Kidney (tissue), 14 donors: ENCODE results near the gene VSIG2. TPM values are rescaled to one million over a fixed set of nuclear protein-coding genes. Genes with fewer than 3 reads are reported as not detected.

Experiments used
- DNase-seq, 5 donors: peaks; one replicate each; pipeline ENCODE4 v3.0.0-alpha.2; 2013 to 2020
- FAIRE-seq: peaks from 2 replicates; lab custom pipeline; 2012; peaks lifted over from hg19 to GRCh38; lab: Jason Lieb, UNC
- H3K27ac ChIP-seq, 2 donors: one replicate each; pipeline ENCODE4 v1.7.0; 2013; ENCODE audit warnings: low read depth in 2 of 2, low read length in 2 of 2, inconsistent platforms in 1 of 2
- H3K27me3 ChIP-seq: one replicate; pipeline ENCODE4 v1.7.1; 2013; ENCODE audit warnings: low read length, inconsistent platforms; ENCODE audit not compliant: control insufficient read depth, insufficient read depth
- H3K36me3 ChIP-seq, 3 donors: one replicate each; pipeline versions ENCODE4 v1.7.0 to v1.7.1; 2013; ENCODE audit warnings: low read length in 3 of 3, control low read depth in 1 of 3, inconsistent platforms in 1 of 3; ENCODE audit not compliant: insufficient read depth in 3 of 3, control insufficient read depth in 2 of 3
- H3K4me1 ChIP-seq, 3 donors: one replicate each; pipeline versions ENCODE4 v1.7.0 to v1.7.1; 2013; ENCODE audit warnings: low read length in 3 of 3, inconsistent platforms in 1 of 3, low read depth in 1 of 3; ENCODE audit not compliant: control insufficient read depth in 2 of 3, insufficient read depth in 2 of 3
- H3K4me3 ChIP-seq, 3 donors: one replicate each; pipeline versions ENCODE4 v1.7.0 to v1.8.1; 2013; ENCODE audit warnings: low read length in 3 of 3, control low read depth in 1 of 3, inconsistent platforms in 1 of 3
- H3K9ac ChIP-seq, 3 donors: one replicate each; pipeline versions ENCODE4 v1.7.0 to v1.7.1; 2013; ENCODE audit warnings: low read length in 3 of 3, control low read depth in 1 of 3, inconsistent platforms in 1 of 3
- H3K9me3 ChIP-seq, 3 donors: one replicate each; pipeline versions ENCODE4 v1.7.0 to v1.7.1; 2013; ENCODE audit warnings: low read length in 3 of 3, control low read depth in 1 of 3, inconsistent platforms in 1 of 3; ENCODE audit not compliant: control insufficient read depth in 2 of 3, insufficient read depth in 1 of 3
- intact Hi-C: fragments of 100-400 bp; cut with DNase I; formaldehyde crosslinking; loops from one replicate; pipeline ENCODE4 v1.11.1; 2022
- polyA plus RNA-seq: library from polyadenylated mRNA; stranded (reverse); fragments of 350-450 nt; fragmentation: Illumina TruSeq; extraction: RNeasy Lipid Tissue Mini Kit (QIAGEN cat#74804); gene quantifications from one replicate; pipeline ENCODE4 v1.2.3, GENCODE V29; 2014; ENCODE audit warnings: low read depth, low replicate concordance; ENCODE audit not compliant: insufficient read depth
- total RNA-seq: library from RNA; stranded (reverse); fragmentation: NEBNext Ultra II Directional; extraction: Animal tissue kit (Norgen Biotek cat#: 25700); gene quantifications from one replicate; pipeline ENCODE4 v1.2.1, GENCODE V29; 2021
- TF ChIP-seq, protein P1 (sequence below): IDR thresholded peaks from 3 replicates; pipeline ENCODE4 v1.5.1; 2012; ENCODE audit warnings: mild to moderate bottlenecking, moderate library complexity, borderline replicate concordance; ENCODE audit not compliant: insufficient read depth; ENCODE audit errors: extremely low read depth
- donor health status: control.
- donor health status: control.
- donor health status: control.
- donor health status: control.
- donor health status: control.
- donor health status: DM: yes; HTN: yes; CAD: no.
- donor health status: Normal renal cell carcinoma (clear cell type).

VSIG2 gene
- total and polyA plus RNA-seq, 2 donors from 2014 or later, result 3.9 to 11.7 TPM

DNA sequence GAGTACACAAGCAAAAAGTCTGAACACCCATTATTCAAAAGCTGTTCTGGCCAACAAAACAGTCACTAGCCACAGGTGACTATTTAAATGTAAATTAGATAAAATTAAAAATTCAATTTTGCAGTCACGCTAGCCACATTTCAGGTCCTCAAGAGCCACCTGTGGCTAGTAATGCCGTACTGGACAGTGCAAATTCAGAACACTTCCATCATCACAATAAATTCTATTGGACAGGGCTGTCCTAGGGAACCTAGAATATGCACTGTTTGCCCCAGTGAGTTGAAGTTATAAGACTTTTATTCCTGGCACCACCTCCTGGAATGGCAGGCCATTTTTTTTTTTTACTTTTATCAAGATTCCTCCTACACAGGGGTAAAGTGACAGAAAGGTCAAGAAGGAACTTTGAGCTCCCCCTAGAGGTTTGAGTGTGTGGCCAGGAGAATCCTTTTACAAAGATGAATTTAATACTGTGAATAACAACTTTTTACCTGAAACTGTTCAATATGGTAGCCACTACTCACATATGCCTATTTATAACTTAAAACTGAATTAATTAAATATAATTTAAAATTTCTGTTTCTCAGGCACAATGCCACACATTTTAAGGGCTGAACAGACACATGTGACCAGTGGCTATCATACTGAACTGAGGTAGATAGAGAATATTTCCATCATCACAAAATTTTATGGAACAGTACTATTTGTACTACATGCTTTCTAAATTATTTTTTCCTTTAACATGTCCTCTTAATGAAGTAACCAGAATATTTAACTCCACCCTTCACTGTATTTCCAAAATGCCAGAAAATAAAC is 41.6 kb upstream of the VSIG2 start:
- FAIRE-seq (no peak), DNase-seq (peak in 2 of 5 donors; percentile 65 to 80)
- Histone ChIP-seq H3K4me1 (peaks cover 0 to 5% (median 2%) of the 10 kb centered on the region in 3 donors), H3K9ac (no peak overlapping the region), H3K36me3 (no peaks in the 10 kb centered on the region), H3K27me3 (no peaks in the 10 kb centered on the region), H3K27ac (no peak overlapping the region), H3K4me3 (no peak overlapping the region), H3K9me3 (no peaks in the 10 kb centered on the region)
- intact Hi-C loops, result no loop called here
- TF ChIP-seq, protein P1, sequence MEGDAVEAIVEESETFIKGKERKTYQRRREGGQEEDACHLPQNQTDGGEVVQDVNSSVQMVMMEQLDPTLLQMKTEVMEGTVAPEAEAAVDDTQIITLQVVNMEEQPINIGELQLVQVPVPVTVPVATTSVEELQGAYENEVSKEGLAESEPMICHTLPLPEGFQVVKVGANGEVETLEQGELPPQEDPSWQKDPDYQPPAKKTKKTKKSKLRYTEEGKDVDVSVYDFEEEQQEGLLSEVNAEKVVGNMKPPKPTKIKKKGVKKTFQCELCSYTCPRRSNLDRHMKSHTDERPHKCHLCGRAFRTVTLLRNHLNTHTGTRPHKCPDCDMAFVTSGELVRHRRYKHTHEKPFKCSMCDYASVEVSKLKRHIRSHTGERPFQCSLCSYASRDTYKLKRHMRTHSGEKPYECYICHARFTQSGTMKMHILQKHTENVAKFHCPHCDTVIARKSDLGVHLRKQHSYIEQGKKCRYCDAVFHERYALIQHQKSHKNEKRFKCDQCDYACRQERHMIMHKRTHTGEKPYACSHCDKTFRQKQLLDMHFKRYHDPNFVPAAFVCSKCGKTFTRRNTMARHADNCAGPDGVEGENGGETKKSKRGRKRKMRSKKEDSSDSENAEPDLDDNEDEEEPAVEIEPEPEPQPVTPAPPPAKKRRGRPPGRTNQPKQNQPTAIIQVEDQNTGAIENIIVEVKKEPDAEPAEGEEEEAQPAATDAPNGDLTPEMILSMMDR, result peak; percentile 62

DNA sequence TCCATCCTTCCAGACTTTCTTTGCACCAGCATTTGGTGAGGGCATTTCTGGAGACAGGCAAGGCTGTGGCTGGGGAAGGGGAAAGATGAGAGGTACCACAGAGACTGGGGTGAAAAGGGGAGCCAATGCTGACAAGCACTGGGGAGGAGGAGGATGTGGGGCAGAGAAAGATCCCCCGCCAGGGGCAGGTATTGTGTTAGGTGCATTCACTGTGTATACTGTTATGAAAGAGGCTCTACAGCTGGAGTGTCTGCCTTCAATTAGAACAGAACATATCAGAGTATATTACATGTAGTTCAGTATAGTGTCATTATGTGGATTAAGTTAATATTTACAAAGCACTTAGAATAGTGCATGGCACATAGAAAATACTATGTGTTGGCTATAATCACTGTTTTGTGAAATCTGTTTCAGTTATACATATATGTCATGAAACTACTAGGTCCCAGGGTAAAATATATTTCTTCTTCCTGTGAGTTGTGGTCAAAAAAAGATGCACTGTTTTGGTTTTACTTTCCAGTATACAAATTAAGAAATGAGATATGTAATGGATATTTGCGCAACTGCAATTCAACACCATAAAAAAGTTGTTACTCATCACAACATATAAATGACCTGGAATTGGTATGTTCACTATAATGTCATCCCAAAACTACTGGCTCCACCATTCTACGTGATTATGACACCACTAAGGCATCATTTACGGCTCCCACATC is 39.7 kb upstream of the VSIG2 start:
- intact Hi-C loops, result no loop called here
- Histone ChIP-seq H3K27me3 (no peaks in the 10 kb centered on the region), H3K4me1 (peaks cover 0 to 3% (median 0%) of the 10 kb centered on the region in 3 donors), H3K9me3 (no peaks in the 10 kb centered on the region), H3K9ac (no peak overlapping the region), H3K27ac (no peak overlapping the region), H3K4me3 (no peak overlapping the region), H3K36me3 (no peaks in the 10 kb centered on the region)
- TF ChIP-seq, protein P1, result no peak
- FAIRE-seq (no peak), DNase-seq (no peak)

DNA sequence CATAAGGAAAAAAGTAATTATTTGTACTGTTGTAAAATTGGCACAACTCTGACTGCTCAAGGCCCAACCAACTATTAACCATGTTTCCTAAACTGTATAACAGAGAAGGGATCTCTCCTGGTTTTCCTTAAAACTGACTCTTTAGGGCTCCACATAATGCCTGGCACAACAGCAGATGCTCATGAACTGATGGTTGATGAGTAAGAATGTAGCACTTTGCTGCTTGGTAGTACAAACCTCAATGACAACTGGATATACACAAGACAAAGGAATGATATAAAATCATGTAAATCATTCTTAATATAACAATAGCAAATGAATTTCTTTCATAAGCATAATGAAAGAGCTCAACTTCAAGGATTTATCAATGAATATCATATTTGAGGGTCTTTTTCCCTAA is 36.5 kb upstream of the VSIG2 start:
- DNase-seq (no peak), FAIRE-seq (no peak)

More for the DNA sequence above, 36.5 kb upstream of the VSIG2 start:
- H3K27ac ChIP-seq, result no peak overlapping the region
- H3K4me1 ChIP-seq, result peaks cover 0 to 3% (median 0%) of the 10 kb centered on the region in 3 donors
- H3K4me3 ChIP-seq, result no peak overlapping the region
- H3K27me3 ChIP-seq, result no peaks in the 10 kb centered on the region
- no peaks in the 10 kb centered on the region for H3K9me3 ChIP-seq
- TF ChIP-seq, protein P1, result no peak
- no peaks in the 10 kb centered on the region for H3K36me3 ChIP-seq
- intact Hi-C loops, result no loop called here
- H3K9ac ChIP-seq, result no peak overlapping the region
